OCI-LY3 (cell line): ENCODE measurements around the gene EFNA5.

Source experiments
- CTCF ChIP-seq: fragments of 200-600, 300-600 bp; sonication (generic); IDR thresholded peaks from 2 replicates; pipeline ENCODE4 v1.5.1; 2014; ENCODE audit warnings: antibody characterized with exemption, low read length, low read depth
- EZH2phosphoT487 ChIP-seq: fragments of 200-600 bp; shearing (Covaris generic); IDR thresholded peaks from 2 replicates; pipeline ENCODE4 v1.6.1; 2018; ENCODE audit warnings: antibody characterized with exemption, mixed run types, low read depth

GRCh38 chr5:107699425-107699824 lies 28.7 kb upstream of the EFNA5 start:
- no peak for TF ChIP-seq CTCF
- TF ChIP-seq EZH2phosphoT487: no peak
